HepG2 (cell line): Measurements from ENCODE around the gene UTP4.
A peak's percentile ranks its signal among the peaks of the same experiment; 100 is the strongest.

Source experiments
- HNF4G ChIP-seq, 2 experiments: sonication (generic) in 1 of 2; formaldehyde crosslinking in 1 of 2; IDR thresholded peaks; 2 replicates each; pipeline versions ENCODE4 v1.4.0 to v1.6.1; 2011 to 2020; ENCODE audit warnings: borderline replicate concordance in 2 of 2, low read depth in 2 of 2, mild to moderate bottlenecking in 2 of 2, low read length in 1 of 2, missing genetic modification reagents in 1 of 2, moderate library complexity in 1 of 2
- POLR2A ChIP-seq, 2 experiments: IDR thresholded peaks; 2 replicates each; pipeline ENCODE4 v1.6.1; 2011; ENCODE audit warnings: low read depth in 2 of 2, low read length in 2 of 2, mild to moderate bottlenecking in 1 of 2, moderate library complexity in 1 of 2; ENCODE audit not compliant: insufficient read depth in 1 of 2
- SIN3A ChIP-seq: IDR thresholded peaks from 2 replicates; pipeline ENCODE4 v1.6.1; 2011; ENCODE audit warnings: low read depth, mild to moderate bottlenecking, control low read depth, low read length, borderline replicate concordance

- peak in 1 of 2 experiments; percentile 68; a peak in 3 of 4 replicates for TF ChIP-seq POLR2A (IDR thresholded peaks at IDR 0.05; ENCODE audit: insufficient read depth in 1 of 2, low read depth in 2 of 2, low read length in 2 of 2)
- no peak for TF ChIP-seq SIN3A
- no peak for TF ChIP-seq HNF4G (IDR thresholded peaks at IDR 0.05; ENCODE audit: borderline replicate concordance, low read depth, low read length)
- TF ChIP-seq HNF4G (CRISPR knock-in tag; IDR thresholded peaks at IDR 0.05; ENCODE audit: borderline replicate concordance, low read depth): no peak
These were observed 518 bp upstream of the UTP4 start for GRCh38 chr16:69131839-69132423.
